Measurements from ENCODE around the gene MUL1. TPM values are rescaled to one million over a fixed set of nuclear protein-coding genes. Genes with fewer than 3 reads are reported as not detected.

The MUL1 gene
- total and polyA plus RNA-seq, 2 of the 8 experiments (the other 6 are each of a cell fraction or from before 2014, with no cell fraction given) = 16.4 to 20.8 TPM

GRCh38 chr1:20485527-20486456 lies 22.2 kb downstream of the MUL1 start, which contains the start of gene CAMK2N1 (continued):
- no peak for TF ChIP-seq POLR2AphosphoS5 (IDR thresholded peaks at IDR 0.05; ENCODE audit: low read depth, low read length)
- TF ChIP-seq EGR1 (IDR thresholded peaks at IDR 0.05; ENCODE audit: borderline replicate concordance, low read depth, low read length) = peak; percentile 38; the same call in 1 of the 2 replicates
- peak; percentile 50; the same call in 1 of the 2 replicates for TF ChIP-seq CREB1 (IDR thresholded peaks at IDR 0.05)
- TF ChIP-seq HDAC2 (IDR thresholded peaks at IDR 0.05; ENCODE audit: borderline replicate concordance in 1 of 2, low read depth in 2 of 2, low read length in 2 of 2) = no peak; a peak in 1 of 4 replicates
- TF ChIP-seq TAF7 (optimal IDR thresholded peaks at IDR 0.05; ENCODE audit: borderline replicate concordance, low read depth, low read length) = peak; percentile 10
- TF ChIP-seq GABPA (IDR thresholded peaks at IDR 0.05; ENCODE audit: borderline replicate concordance, insufficient read depth, low read length) = no peak
- TF ChIP-seq SAP30 (IDR thresholded peaks at IDR 0.05; ENCODE audit: insufficient read depth, insufficient replicate concordance, low read length) = no peak
- TF ChIP-seq KDM4A (IDR thresholded peaks at IDR 0.05; ENCODE audit: low read depth, low read length, severe bottlenecking) = peak; percentile 7
- TF ChIP-seq RNF2 (IDR thresholded peaks at IDR 0.05; ENCODE audit: borderline replicate concordance, low read depth, low read length, missing control alignments, poor library complexity, severe bottlenecking) = no peak
- TF ChIP-seq SUZ12 (IDR thresholded peaks at IDR 0.05; ENCODE audit: low read length) = no peak
- TF ChIP-seq SIRT6 (IDR thresholded peaks at IDR 0.05; ENCODE audit: low read length) = no peak
- no peak for TF ChIP-seq JUND (IDR thresholded peaks at IDR 0.05; ENCODE audit: low read length)
- 0 out of 2 replicates have a peak, but pooled peaks have one; percentile 24 for TF ChIP-seq KDM1A (IDR thresholded peaks at IDR 0.05; ENCODE audit: borderline replicate concordance, low read length)
- TF ChIP-seq BCL11A (IDR thresholded peaks at IDR 0.05; ENCODE audit: low read depth in 2 of 2, low read length in 2 of 2) = no peak
- TF ChIP-seq RBBP5 (IDR thresholded peaks at IDR 0.05; ENCODE audit: borderline replicate concordance, low read depth, low read length) = no peak; the same call in 1 of the 2 replicates
- TF ChIP-seq RXRA (IDR thresholded peaks at IDR 0.05; ENCODE audit: insufficient read depth, low read depth, low read length) = no peak
- TF ChIP-seq TAF1 (IDR thresholded peaks at IDR 0.05; ENCODE audit: low read depth, low read length) = 0 out of 2 replicates have a peak, but pooled peaks have one; percentile 19
- 0 out of 2 replicates have a peak, but pooled peaks have one; percentile 33 for TF ChIP-seq YY1 (IDR thresholded peaks at IDR 0.05; ENCODE audit: low read depth, low read length)
- peak; percentile 46 for TF ChIP-seq ASH2L (IDR thresholded peaks at IDR 0.05; ENCODE audit: low read length)
- TF ChIP-seq ZNF274 (IDR thresholded peaks at IDR 0.05; ENCODE audit: borderline replicate concordance, extremely low read depth, low read length) = no peak
- no peak for TF ChIP-seq E2F6 (IDR thresholded peaks at IDR 0.05)
- no peak for TF ChIP-seq EZH2 (IDR thresholded peaks at IDR 0.05; ENCODE audit: low read depth, low read length, severe bottlenecking)
